Activated CD8-positive, alpha-beta memory T cell treated with anti-CD3 and anti-CD28 coated beads, Interleukin-2, amount 50 U/mL, for 4 hours (primary cell): ENCODE results near the gene LSAMP.

Experiments used
- DNase-seq: peaks from one replicate; pipeline ENCODE4 v3.0.0-alpha.2; 2020

The LSAMP gene

DNA sequence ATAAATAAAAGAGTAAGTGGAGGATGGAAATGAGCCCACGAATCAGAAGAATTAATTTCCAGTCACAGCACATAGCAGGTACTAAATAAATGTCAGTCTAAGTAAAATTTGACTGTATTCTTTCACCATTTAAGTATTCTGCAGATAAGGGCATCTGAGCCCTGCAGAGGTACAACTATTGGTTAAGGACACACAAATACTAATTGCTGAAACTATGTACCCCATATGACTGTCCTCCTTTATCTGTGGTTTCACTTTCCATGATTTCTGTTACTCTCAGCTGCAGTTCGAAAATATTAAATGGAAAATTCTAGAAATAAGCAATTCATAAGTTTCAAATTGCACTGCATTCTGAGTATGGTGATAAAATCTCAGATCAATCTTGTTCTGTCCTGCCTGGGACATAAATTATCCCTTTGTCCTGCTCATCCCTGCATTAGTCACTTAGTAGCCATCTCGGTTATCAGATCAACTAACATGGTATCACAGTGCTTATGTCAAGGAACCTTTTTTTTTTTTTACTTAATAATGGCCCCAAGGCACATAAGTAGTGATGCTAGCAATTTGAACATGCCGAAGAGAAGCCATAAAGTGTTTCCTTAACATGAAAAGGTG lies 95.1 kb downstream of the LSAMP start:
- DNase-seq = no peak

DNA sequence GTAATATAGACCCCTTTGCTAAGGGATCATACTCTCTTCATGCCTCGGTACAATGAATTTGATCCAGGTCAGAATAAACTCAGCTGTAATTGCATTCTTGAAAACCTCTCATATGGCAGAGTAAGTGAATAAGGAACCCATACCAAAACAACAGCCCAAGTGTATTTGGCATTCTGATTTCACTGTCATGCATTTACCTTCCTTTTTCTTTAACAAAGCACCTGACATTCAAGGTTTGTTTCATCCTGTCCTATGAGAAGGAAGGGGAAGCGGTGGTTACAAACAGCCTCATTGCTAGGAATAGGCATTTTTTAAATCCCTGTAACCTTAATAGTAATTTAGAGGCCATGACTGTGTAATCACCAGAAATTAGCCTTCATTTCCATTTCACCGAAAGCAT lies 97.1 kb downstream of the LSAMP start:
- no peak for DNase-seq

DNA sequence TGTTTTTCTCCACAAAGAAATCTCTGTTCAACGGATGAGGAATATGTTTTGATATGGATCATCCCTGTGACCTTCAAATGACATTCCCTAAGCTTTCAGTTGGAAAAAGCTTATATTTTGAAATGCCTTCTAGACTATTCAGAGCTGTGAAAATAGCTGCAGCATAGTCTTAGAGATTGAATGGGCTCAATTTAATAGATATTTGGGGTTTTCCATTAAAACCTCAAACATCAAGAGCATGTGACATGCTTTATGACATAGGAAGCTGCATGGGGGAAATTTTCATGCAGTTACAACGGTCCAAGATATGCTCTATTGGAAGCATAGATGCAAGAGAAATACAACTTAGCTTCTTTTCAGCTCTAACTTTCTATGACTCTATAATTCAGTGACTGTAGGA lies 102.8 kb downstream of the LSAMP start:
- DNase-seq = no peak

DNA sequence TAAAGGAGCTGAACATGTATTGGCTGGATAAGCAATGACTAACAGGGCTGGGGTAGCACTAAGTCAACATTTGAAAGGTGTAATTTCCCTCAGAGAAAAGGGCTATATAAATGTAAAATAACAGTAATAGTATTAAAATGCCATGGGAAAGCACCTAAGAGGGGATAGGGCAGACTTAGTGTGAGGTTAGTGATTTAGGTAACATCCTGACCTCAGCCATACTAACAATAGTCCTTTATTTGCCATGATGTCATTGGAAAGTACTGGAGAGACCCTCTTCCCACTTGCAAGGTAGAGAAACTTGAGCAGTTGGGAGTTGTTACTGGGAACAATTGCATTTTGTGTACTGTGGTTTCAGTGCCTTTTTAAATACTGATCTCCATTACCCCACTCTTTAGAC lies 103.4 kb downstream of the LSAMP start:
- no peak for DNase-seq

DNA sequence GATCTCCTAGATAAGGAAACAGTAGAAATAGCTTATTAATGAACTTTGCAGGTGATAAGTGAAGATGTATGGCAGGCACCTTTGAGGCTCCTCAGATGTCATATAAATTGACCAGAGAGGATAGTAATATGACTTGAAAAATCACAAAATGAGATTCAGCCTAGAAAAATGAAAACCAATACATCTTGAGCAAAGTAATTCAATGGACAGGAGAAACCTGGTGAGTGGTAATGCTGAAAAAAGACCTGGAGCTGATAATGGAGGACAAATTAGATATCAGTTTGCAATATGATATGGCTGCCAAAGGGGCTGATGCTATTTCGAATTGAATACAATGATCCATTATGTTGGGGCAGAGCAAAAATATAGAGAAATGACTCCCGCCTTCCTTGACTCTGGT lies 103.9 kb downstream of the LSAMP start:
- DNase-seq = no peak

DNA sequence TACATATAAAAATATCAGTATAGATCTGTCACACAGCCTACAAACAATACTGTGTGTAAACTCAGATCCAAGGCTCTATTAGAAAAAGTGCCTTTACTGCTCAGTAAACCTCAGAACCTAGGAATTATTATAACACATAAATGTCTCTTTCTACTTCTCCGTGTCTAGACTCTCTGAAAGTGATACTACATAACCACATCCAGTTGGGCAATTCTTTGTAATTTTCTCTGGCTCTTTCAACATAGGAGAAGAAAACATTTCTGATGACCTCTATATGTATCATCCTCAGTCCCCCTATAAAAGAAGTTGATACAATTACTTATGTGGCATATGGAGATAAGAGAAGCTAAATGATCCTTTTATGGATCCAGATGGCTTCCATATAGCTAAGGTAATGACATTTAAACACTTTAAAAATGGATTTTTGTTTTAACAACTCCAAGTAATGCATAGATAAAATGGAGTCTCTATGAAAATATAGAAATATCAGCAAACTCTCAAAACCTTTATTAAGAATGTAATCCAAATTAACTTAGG lies 104.5 kb downstream of the LSAMP start:
- no peak for DNase-seq

DNA sequence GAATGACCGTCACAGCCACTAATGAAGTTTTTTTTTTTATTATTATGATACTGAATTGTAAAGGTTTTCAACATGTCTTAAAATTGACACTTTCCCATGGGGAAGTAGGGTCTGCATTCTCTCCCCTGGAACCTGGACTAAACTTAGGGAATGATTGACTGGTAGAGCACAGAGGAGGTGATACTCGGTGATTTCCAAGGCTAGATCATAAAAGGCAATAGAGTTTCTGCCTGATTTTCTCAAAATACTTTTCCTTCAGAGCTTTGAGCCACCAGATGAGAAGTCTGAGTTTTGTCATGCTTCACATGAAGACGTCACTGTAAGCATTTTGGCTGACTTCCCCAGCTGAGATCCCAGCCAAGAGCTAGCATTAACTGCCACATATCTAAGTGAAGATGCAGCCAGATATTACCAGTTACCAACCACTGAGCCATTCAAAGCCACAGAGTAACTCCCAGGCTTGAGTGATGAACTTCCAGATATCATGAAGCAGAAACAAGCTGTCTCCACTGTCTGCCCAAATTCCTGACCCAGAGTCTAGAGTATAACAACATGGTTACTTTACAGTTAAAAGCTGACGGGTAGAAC lies 105.8 kb downstream of the LSAMP start:
- no peak for DNase-seq

DNA sequence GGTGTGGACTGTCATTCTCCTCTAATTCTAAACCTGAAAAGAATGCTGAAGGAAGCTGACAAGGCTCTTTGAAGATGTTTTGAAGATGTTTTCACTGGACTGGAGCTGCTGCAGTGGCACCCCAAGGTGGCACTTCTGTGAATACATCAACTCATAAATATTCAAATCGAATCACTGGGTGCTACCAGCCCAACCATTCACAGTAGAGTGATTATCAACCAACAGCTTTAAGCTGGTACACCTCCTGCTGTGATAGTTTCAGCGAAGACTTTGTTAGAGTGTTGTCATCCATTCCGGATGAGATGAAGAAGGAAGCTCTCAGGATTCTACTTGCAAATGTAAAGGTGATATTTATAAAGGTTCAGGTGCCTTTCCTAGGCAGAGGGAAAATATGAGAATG lies 106.6 kb downstream of the LSAMP start:
- DNase-seq = no peak

DNA sequence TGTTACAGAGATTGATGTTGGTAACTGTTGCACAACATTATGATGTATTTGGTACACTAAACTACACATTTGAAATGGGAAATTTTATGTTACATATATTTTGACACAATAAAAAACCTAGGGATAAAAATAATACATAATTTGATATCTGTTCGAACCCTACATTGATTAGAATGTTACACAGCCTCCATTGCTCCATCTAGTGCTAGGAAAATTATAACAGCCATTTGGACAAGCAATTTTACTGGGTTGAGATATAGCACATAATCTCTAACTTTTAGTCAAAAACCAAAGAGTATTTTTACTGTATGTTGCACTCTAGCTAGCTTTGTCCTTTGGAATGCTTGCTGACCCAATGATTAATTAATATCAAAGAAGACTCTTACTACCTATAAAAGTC lies 108.1 kb downstream of the LSAMP start:
- no peak for DNase-seq

DNA sequence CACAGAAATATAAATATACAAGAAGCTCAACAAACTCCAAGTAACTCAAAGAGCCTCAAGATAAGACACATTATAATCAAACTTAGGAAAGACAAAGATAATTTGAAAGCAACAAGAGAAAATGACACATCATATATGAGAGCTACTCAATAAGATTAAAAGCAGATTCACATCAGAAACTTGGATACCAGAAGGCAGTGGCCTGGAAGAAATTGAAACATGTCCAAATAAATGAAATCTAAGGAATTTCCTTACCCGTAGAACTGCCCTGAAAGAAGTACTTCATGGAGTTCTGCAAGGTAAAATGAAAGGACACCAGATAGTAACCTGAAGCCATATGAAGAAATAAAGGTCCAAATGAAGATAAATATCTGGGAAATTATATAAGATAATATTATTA lies 113.9 kb downstream of the LSAMP start:
- DNase-seq = no peak

DNA sequence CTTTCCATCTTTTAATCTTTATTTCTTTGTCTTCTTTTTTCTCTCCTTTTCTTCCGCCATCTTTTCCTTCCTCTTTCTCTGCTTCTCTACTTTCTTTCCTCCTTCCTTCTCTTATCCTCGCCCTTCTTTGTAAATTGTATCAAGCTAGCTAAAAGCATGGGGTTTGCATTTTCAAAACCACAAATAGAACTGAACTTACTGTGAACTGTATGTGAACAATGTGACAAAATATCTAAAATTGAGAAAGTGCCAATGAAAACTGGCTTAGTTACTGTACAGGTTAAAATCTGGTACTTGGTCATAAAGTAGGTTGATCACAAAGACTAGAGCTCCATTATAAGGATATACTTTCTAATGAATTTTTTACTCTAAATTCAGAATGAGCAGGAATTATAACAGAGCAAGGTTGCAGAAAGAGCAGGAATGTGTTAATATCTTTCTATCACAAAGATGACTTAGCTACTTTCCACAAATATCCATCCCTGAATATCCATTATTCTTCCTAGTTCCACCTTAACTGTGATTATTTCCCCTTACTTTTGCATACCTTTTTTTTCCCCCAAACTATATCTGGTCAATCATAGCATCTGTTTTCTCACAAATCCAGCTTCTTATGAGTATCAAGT lies 122.4 kb downstream of the LSAMP start:
- no peak for DNase-seq

DNA sequence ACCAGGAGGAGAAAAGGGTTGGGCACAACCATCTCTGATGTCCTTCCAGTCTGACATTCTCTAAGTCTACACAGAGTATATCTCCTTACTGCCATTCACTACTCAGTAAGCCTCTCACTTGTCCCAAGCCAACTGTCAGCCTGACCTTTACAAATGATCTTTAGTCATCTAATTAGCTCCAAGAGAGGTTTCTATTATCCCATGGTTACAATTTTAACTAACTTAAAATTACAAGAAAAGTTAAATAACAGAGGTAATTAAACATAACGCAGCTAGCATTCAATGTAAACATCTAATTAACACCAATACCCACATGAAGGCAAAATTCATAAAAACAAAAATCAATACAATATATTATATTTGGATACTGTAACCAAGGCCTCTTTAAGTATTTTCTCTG lies 126.9 kb downstream of the LSAMP start:
- DNase-seq = no peak

DNA sequence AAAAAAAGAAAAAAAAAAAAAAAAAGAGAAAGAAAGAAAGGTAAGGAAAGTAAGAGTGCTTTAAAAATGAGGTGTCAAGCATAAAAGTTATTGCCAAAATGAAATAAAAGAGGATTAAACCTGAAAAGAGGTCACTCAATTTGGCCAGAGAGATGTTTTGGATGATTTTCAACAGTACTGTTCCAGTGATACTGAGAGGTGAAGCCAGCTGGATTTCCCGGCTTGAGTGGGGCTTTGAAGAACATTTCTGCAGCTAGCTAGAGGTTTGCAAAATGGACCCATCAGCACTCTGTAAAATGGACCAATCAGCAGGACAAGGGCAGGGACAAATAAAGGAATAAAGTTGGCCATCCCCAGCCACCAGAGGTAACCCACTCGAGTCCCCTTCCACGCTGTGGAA lies 128.5 kb downstream of the LSAMP start:
- DNase-seq = no peak

DNA sequence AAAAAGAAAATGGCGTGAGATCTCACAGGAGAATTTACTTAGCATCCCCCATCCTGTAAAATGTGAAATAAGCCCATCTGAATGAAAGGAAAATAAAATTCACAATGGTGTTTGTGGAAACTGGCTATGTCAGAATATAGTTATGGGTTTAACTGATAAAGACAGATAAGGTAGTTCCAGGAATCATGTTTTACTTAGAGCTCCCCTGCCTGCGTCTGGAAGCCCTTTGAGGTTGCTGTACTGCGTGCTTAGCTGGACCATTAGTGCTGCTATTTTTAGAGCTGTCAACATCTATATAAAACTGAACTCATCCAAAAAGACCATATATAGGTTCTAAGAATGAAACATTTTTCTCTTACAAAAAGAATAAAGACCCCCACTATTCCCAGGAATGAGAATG lies 130.8 kb downstream of the LSAMP start:
- no peak for DNase-seq

DNA sequence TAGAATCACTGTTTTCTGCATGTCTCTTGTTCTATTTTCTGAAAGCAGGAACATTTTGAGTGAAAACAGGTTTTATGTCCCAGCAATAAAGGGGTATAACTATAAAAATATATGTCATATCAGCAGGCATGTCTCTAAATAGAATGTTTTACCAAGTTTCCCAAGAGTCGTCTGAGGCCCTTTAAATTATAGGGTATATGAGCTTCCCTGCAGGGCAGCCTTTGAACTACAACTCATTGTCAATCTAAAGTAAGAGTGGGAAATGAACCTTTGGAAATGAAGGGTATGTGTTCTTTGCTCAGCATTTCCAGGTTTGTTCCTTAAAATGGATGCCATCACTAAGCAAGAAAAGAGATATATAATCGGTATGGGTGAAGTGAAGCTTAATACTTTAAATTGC lies 138.6 kb downstream of the LSAMP start:
- no peak for DNase-seq

DNA sequence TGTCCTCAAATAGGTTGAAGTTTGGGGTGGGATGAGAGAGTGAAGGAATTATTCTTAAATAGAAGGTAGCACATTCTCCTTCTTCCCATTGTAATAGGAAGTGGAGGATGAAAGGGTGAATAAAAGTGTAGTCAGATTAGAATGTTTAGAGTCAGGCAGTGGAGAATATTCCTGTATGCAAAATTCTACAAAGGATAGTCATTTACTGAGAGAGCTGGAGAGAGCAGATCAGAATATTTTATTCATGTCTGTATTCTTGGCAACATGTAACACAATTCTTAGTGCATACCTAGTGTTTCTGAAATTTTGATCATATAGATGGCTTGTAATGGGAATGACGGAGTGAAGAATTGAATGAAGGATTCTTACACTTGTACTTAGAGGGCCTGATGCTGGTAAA lies 139.1 kb downstream of the LSAMP start:
- DNase-seq = no peak

DNA sequence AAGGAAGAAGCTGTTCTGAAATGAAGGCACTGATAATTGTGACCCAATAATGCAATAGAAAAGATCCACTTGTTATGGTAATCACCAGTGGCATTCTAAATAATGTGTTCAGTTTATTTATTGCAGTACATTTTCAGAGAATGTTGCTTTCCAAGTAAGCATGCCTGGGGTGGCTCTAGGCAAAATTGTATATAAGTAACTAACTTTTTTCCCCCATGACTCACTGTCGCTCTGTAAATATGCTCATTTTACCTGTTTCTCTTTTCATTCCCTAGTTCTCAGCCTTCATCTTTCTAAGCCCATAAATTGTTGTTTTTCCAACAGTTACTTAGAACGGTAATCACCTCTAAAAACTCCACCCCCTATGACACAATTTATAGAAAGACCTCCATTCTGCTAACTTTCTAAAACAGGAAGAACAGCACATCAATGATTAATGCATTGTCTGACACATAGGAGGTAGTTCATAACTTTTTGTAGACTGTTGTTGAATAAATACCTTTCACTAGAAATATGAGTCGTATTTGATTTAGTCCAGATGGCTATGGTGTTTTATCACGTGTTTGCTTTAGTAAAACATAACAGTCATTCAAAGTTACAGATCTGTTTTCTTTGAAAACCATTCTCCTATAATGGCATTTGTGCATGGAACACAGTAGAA lies 143.1 kb downstream of the LSAMP start:
- DNase-seq = no peak

DNA sequence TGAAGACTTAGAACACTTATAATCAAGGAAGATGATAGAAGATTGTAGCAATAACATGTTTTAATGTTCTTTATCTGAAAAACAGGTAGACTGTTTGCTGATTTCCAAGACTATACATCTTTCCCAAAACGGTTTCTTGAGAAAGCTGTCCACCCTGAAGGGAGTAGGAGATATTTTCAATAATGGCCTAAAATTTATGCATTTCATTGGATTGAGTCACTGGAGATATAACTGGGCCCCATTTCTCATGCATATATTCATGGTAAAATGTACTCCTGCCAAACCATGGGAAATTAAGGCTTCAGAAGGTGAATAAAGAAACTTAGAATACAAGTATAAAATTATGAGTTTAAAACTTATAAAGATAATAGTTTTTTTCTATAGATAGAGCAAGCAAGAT lies 143.9 kb downstream of the LSAMP start:
- no peak for DNase-seq

DNA sequence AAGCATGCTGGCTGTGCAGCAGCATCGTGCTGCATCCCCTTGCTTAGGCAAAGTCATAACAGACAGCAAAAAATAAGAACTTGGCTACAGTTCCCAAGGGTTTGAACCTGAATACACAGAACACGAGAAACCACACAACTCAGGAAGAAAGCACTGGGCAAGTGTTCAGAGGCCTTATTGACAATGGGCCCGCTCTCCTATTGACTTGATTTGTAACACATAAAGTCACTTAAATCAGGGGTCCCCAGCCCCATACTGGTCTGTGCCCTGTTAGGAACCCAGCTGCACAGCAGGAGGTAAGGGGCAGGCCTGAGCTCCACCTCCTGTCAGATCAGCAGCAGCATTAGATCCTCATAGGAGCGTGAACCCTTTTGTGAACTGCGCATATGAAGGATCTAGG lies 145.1 kb downstream of the LSAMP start:
- no peak for DNase-seq

DNA sequence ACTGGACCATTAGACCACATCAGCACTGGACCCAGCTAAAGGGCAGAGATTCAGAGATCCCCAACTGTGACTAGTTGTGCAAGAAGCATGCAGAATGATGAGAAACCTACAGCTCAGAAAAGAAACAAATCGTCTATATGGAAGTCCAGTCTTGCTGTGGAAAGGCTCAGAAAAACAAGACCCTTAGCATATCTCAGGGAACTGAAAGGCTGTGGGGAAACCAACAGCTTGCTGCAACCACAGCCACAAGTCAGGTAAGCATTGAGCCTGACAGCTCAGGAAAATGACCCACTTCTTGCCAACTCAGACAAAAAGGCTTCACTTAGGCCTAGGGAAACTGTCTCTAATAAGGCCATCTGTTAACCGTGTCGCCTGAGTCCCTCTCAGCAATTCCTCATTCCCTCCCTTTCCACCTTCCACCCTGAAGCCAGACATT lies 145.6 kb downstream of the LSAMP start:
- DNase-seq = no peak

DNA sequence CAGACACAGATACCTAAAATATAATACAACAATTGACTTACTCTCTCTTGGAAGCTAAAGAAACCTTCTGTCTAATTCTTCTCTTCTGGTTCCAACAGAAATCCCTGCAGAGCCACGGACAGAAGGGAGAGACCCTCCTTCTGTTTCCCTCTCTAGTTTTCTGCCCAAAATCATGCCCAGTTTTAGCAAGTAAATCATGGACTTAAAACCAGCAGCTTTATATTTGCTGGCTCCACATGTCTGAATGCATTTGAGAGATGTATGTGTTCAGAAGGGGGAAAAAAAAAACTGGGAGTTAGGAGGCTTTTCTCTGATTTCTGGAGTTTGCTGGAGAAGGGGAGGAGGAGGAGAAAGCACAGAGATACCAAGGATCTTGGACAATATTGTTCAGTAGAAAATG lies 147.1 kb downstream of the LSAMP start:
- DNase-seq = no peak

DNA sequence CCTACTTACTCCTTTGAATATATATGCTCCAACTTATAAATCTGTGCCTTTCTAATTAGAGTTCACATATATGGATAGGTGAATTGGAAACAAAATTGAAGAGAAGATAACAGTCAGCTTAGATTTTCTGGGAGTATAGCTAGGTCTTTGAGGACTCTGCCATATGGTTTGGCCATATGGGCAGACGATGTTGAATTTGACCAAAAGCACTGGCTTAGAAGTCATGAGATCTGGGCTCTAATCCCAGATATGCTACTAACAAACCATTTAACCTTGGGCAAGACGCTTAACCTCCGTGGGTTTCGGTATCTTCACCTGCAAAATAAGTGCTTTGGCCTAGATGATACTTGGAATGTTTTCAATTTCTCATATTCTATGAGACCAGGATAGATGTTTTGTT lies 154.1 kb downstream of the LSAMP start:
- DNase-seq = no peak

DNA sequence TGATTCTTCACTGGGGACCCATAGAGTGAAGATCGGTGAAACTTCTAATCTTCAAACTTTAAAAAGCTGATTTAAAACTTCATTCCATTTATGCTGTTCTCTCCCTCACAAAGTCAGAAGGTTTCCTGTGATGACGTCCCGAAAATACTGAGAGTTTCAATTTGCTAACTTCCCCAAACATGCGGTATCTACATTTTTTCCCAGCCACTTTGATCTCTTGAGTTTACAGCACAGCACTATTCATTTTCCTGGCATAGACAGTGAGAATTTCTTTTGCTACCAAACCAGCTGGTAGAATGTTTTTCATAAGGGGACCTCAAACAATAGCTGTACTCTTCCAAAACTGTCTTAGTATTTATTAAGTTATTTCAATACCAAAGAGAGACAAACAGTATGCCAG lies 156.8 kb downstream of the LSAMP start:
- DNase-seq = no peak

DNA sequence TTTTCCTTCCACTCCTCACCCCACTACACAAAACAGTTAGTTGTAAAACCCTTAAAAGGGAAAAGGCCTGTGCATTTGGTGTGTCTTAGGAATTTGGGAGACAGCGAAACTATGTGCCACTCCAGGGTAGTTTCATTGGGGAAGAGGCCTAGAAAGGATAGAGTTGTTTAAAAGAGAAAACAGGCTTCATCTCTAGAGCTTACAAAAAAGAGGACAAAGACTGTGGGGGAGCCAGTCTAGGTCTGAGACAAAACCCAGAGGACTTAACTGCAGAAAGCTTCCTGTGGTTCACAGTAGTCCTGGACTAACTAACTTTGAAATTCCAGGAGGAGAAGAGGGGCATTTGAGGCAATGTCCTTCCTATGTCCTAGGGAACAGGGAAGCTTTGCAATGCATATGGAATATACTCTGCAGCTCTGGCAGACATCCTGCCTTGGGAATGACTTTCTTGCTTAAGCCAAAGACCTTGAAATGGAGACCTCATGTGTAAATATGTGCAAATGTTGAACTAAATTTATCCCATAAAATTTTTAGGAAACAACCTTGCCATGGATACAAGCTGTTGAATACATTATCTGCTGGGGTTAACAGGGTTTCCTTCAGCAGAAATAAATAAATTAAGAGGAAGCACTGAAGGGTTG lies 159.4 kb downstream of the LSAMP start:
- no peak for DNase-seq
